Peyer's patch (tissue), 4 donors: Measurements from ENCODE around the gene PHRF1.

Experiments used
- CTCF ChIP-seq, 6 experiments: fragments of 450-650 bp in 4 of 6; fragments of 200-600 bp in 2 of 6; sonication (generic) in 1 of 6; IDR thresholded peaks; one replicate each; pipeline ENCODE4 v1.5.1; 2017 to 2019; ENCODE audit warnings: antibody characterized with exemption in 6 of 6, mild to moderate bottlenecking in 3 of 6, moderate library complexity in 1 of 6
- POLR2A ChIP-seq, 2 donors: fragments of 450-650 bp; IDR thresholded peaks; one replicate each; pipeline ENCODE4 v1.5.1; 2017; ENCODE audit warnings: antibody characterized with exemption in 2 of 2, mild to moderate bottlenecking in 2 of 2, moderate library complexity in 2 of 2

GRCh38 chr11:617199-617911 lies 41.1 kb downstream of the PHRF1 start:
- no peak for TF ChIP-seq CTCF (IDR thresholded peaks at IDR 0.05)
- TF ChIP-seq POLR2A (IDR thresholded peaks at IDR 0.05) = no peak
